HTR-8/SVneo (cell line): ENCODE measurements around the gene EPHB6.

Experiments used
- DNase-seq: peaks from one replicate; pipeline ENCODE4 v3.0.0; 2011; ENCODE audit warnings: low spot score, mixed read lengths; ENCODE audit not compliant: insufficient read length
- FAIRE-seq: peaks from 2 replicates; lab custom pipeline; 2011; peaks lifted over from hg19 to GRCh38; lab: Jason Lieb, UNC

The EPHB6 gene

DNA sequence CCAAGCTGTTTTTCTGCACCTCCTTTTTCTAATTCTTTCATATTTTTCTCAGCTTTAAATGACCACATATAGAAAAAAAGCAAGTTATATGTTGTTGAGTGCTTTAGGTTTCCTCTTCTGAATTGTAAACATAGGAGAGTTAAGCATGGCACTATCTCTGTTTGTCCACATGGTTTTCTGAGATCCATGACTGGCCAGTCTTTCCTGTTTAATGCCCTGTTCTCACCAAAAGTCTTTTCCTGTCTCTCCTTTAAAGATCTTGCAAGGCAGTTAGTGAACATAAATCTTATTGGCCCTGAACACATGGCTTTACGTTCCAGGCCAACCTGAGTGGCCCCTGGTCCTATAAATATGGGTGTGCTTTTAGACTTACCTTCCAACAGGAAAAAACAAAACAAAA lies 59.2 kb downstream of the EPHB6 start:
- no peak for FAIRE-seq
- no peak for DNase-seq

DNA sequence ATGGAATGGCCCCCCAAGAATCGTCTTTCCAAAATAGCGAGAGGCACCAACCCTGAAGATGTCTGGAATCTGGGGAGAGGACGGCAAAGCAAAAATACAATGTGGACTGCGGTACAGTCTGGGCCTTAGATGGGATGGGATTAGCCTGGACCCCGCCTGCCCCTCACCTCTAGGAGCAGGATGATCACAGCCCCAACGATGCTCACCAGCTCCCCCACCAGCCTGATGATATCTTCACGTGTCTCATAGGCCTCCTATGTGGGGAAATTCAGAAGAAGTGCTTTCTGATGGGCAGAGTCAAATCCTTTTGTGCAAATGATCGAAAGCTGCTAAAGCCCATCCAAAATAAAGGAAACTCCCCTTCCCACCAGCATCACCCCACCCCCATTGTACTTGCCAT lies 60.4 kb downstream of the EPHB6 start:
- FAIRE-seq (no peak), DNase-seq (no peak)

DNA sequence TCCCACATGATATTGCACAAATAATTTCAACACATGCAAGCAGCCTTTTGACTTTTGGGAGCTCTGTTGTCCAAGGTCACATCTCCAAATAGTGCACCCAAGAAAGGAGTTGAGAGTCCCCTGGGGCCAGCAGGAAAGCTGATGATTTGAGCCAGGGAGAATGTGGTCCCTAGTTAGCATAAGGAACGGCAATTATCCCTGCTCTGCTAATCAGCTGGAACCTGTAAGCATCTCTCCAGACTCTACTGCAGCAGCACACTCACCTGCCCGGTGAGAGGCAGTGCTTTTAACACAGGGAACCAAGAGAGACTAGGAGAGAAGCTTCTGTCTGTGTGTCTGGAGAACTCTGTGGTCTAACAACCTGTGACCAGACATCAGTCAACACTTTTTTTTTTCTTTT lies 61.6 kb downstream of the EPHB6 start:
- no peak for FAIRE-seq
- DNase-seq = no peak

DNA sequence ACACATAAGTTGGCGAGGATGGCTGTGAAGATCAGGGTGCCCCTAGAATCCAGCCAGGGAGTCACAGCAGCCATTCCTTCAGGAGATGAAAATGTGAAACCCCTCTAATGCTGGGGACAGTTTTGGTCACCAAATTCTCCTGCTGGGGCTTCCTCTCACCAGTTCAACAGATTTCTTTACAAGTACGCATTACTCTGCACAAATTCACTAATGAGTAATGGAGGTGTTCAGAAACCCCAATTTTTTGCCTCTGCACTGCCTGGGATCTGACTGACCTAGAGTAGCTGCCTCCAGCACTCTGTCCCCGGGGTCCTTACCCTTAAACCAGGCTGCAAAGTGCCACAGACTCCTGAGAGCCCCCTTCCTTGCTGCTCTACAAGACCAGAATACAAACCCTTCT lies 62.6 kb downstream of the EPHB6 start:
- DNase-seq = no peak
- FAIRE-seq = no peak

DNA sequence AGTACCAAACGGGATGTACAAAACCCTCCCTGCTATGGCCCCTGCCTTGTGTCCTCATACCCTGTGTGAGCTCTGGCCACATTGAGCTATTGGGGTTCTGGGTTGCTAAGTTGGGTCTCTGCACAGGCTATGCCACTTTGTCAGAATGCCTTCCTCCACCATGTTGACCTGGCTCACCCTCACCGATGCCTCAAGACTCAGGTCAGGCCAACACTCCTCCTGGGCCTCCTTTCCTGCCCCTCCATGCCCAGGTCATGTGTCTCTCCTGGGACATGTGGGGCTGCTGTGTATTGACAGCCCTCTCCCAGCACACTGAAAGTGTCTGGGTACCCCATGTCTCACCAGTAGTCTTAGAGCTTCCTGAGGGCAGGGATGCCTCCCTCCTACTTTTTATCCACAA lies 64.0 kb downstream of the EPHB6 start:
- DNase-seq (no peak), FAIRE-seq (no peak)

DNA sequence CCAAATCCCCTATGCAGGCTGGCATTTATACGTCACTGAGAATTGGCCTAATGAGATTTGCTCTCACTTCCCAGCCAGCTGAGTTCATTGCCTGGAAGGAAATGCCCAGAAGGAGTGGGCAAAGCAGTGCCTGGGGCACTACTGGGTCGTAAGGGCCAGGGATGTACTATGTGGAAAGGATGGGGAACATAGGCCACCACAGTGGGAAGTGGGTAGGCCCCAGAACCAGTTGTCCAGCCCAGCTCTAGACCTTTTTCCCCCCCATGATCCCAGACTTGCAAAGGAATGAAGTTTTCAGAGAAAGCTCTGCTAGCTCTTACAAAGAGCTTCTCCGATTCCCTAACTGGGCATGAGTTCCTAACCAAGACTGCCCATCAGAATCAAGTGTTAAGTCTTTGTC lies 64.8 kb downstream of the EPHB6 start:
- no peak for FAIRE-seq
- DNase-seq = no peak
